PFSK-1 (cell line): ENCODE measurements around the gene TTC39C.

Source experiments
- SIN3A ChIP-seq: IDR thresholded peaks from 2 replicates; pipeline ENCODE4 v1.6.1; 2012; ENCODE audit warnings: mild to moderate bottlenecking, low read length, moderate library complexity, borderline replicate concordance; ENCODE audit not compliant: insufficient read depth
- TF ChIP-seq, protein P1 (sequence below), 2 experiments: IDR thresholded peaks; 2 replicates each; pipeline versions ENCODE4 v1.6.1 to v1.8.0; 2011 to 2012; ENCODE audit warnings: low read depth in 2 of 2, low read length in 2 of 2, control low read depth in 1 of 2, inconsistent platforms in 1 of 2, mild to moderate bottlenecking in 1 of 2, moderate library complexity in 1 of 2; ENCODE audit not compliant: insufficient read depth in 1 of 2

DNA sequence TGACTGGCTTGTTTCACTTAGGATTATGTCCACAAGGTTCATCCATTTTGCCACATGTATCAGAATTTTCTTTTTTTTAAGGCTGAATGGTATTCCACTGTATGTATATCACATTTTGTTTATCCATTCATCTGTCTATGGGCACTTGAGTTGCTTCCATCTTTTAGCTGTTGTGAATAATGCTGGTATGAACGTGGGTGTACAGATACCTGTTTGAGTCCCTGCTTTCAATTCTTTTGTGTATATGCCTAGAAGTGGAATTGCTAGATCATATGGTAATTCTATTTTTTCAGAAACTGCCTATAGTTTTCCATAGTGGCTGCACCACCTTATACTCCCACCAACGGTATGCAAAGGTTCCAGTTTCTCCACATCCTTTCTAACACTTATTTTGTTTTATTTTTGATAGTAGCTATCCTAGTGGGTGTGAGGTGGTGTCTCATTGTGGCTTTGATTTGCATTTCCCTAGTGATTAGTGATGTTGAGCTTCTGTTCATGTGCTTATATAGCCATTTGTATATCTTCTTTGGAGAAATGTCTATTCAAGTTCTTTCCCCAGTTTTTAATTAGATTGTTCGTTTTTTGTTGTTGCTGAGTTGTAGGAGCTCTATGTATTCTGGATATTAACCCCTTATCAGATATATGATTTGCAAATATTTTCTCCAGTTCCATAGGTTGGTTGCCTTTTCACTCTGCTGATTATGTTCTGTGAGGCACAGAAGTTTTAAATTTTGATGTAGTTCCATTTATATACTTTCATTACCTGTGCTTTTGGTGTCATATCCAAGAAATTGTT lies 40.7 kb downstream of the TTC39C start:
- TF ChIP-seq, protein P1, sequence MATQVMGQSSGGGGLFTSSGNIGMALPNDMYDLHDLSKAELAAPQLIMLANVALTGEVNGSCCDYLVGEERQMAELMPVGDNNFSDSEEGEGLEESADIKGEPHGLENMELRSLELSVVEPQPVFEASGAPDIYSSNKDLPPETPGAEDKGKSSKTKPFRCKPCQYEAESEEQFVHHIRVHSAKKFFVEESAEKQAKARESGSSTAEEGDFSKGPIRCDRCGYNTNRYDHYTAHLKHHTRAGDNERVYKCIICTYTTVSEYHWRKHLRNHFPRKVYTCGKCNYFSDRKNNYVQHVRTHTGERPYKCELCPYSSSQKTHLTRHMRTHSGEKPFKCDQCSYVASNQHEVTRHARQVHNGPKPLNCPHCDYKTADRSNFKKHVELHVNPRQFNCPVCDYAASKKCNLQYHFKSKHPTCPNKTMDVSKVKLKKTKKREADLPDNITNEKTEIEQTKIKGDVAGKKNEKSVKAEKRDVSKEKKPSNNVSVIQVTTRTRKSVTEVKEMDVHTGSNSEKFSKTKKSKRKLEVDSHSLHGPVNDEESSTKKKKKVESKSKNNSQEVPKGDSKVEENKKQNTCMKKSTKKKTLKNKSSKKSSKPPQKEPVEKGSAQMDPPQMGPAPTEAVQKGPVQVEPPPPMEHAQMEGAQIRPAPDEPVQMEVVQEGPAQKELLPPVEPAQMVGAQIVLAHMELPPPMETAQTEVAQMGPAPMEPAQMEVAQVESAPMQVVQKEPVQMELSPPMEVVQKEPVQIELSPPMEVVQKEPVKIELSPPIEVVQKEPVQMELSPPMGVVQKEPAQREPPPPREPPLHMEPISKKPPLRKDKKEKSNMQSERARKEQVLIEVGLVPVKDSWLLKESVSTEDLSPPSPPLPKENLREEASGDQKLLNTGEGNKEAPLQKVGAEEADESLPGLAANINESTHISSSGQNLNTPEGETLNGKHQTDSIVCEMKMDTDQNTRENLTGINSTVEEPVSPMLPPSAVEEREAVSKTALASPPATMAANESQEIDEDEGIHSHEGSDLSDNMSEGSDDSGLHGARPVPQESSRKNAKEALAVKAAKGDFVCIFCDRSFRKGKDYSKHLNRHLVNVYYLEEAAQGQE (IDR thresholded peaks at IDR 0.05; ENCODE audit: insufficient read depth in 1 of 2, low read depth in 2 of 2, low read length in 2 of 2) = no peak
- no peak for TF ChIP-seq SIN3A
